ENCODE measurements around the gene EOMES.
"Not testable (repeated sequence)": the region's sequence is repeated elsewhere in the genome, so short reads cannot be mapped to it uniquely, and the experiment has no call there.

Gene EOMES

GRCh38 chr3:27721717-27722564, at the start of gene EOMES:
TSS of gene EOMES (minus strand) at chr3:27722323. CDS start at chr3:27722294, 29 bp downstream.
- no peak within 1 kb of the TSS for H3K27ac ChIP-seq (ENCODE audit: low read depth, low read length)
- no peaks in the 10 kb centered on the region for H3F3A ChIP-seq (ENCODE audit: control insufficient read depth, insufficient read depth)
- no peaks in the 10 kb centered on the region for H4K20me1 ChIP-seq (ENCODE audit: control insufficient read depth, insufficient read depth, low read depth, low read length)
- H3K79me2 ChIP-seq (ENCODE audit: control insufficient read depth, low read length), result no peaks in the 10 kb centered on the region
- peak within 1 kb of the TSS; percentile 66 for H3K4me2 ChIP-seq (ENCODE audit: low read length)
- no peaks in the 10 kb centered on the region for H3K36me3 ChIP-seq (ENCODE audit: control insufficient read depth, low read length)
- H3K4me3 ChIP-seq (ENCODE audit: low read length), result peak within 1 kb of the TSS; percentile 76
- peaks cover 29% of the 10 kb centered on the region for H3K27me3 ChIP-seq (ENCODE audit: control insufficient read depth, low read length)
- H3K4me1 ChIP-seq (ENCODE audit: control insufficient read depth, low read length), result 0 out of 2 replicates have a peak, but pooled peaks cover 2% of the 10 kb centered on the region
- TF ChIP-seq EZH2phosphoT487 (IDR thresholded peaks at IDR 0.05; ENCODE audit: borderline replicate concordance, low read length) (no peak; the same call in 1 of the 2 replicates), CTCF (IDR thresholded peaks at IDR 0.05; ENCODE audit: low read depth, low read length, poor library complexity, severe bottlenecking) (peak; percentile 39)
- no peaks in the 10 kb centered on the region for H3K9me2 ChIP-seq (replicated peaks; ENCODE audit: control insufficient read depth, low read length)
- H3K9me3 ChIP-seq (ENCODE audit: control insufficient read depth, insufficient read depth, low read length), result no peaks in the 10 kb centered on the region

- not testable (repeated sequence) for H3K9me2 ChIP-seq (replicated peaks; ENCODE audit: control insufficient read depth, low read length); H3F3A ChIP-seq (ENCODE audit: control insufficient read depth, insufficient read depth); H3K4me1 ChIP-seq (ENCODE audit: control insufficient read depth, low read length); H3K9me3 ChIP-seq (ENCODE audit: control insufficient read depth, insufficient read depth, low read length); H3K4me2 ChIP-seq (ENCODE audit: low read length); H4K20me1 ChIP-seq (ENCODE audit: control insufficient read depth, insufficient read depth, low read depth, low read length); H3K79me2 ChIP-seq (ENCODE audit: control insufficient read depth, low read length); H3K27me3 ChIP-seq (ENCODE audit: control insufficient read depth, low read length); H3K27ac ChIP-seq (ENCODE audit: low read depth, low read length); H3K4me3 ChIP-seq (ENCODE audit: low read length); H3K36me3 ChIP-seq (ENCODE audit: control insufficient read depth, low read length)
These were observed 48.3 kb upstream of the EOMES start for GRCh38 chr3:27770384-27770783.

- H3K9me3 ChIP-seq (ENCODE audit: control insufficient read depth, insufficient read depth, low read length), result no peaks in the 10 kb centered on the region
- no peak overlapping the region for H3K4me3 ChIP-seq (ENCODE audit: low read length)
- no peaks in the 10 kb centered on the region for H3K9me2 ChIP-seq (replicated peaks; ENCODE audit: control insufficient read depth, low read length)
- H3F3A ChIP-seq (ENCODE audit: control insufficient read depth, insufficient read depth), result no peaks in the 10 kb centered on the region
- no peaks in the 10 kb centered on the region for H3K4me1 ChIP-seq (ENCODE audit: control insufficient read depth, low read length)
- no peaks in the 10 kb centered on the region for H3K79me2 ChIP-seq (ENCODE audit: control insufficient read depth, low read length)
- H4K20me1 ChIP-seq (ENCODE audit: control insufficient read depth, insufficient read depth, low read depth, low read length), result no peaks in the 10 kb centered on the region
- no peaks in the 10 kb centered on the region for H3K27me3 ChIP-seq (ENCODE audit: control insufficient read depth, low read length)
- TF ChIP-seq EZH2phosphoT487 (IDR thresholded peaks at IDR 0.05; ENCODE audit: borderline replicate concordance, low read length), result no peak
- no peak for TF ChIP-seq CTCF (IDR thresholded peaks at IDR 0.05; ENCODE audit: low read depth, low read length, poor library complexity, severe bottlenecking)
- no peak overlapping the region for H3K4me2 ChIP-seq (ENCODE audit: low read length)
- H3K27ac ChIP-seq (ENCODE audit: low read depth, low read length), result no peak overlapping the region
- no peaks in the 10 kb centered on the region for H3K36me3 ChIP-seq (ENCODE audit: control insufficient read depth, low read length)
These were observed 44.9 kb upstream of the EOMES start for GRCh38 chr3:27767000-27767399.

GRCh38 chr3:27758083-27758482, 36.0 kb upstream of the EOMES start:
- Histone ChIP-seq H3K9me3 (ENCODE audit: control insufficient read depth, insufficient read depth, low read length) (no peaks in the 10 kb centered on the region), H3K79me2 (ENCODE audit: control insufficient read depth, low read length) (no peaks in the 10 kb centered on the region), H3K4me2 (ENCODE audit: low read length) (no peak overlapping the region), H3K27ac (ENCODE audit: low read depth, low read length) (no peak overlapping the region), H4K20me1 (ENCODE audit: control insufficient read depth, insufficient read depth, low read depth, low read length) (no peaks in the 10 kb centered on the region), H3K36me3 (ENCODE audit: control insufficient read depth, low read length) (no peaks in the 10 kb centered on the region), H3K9me2 (replicated peaks; ENCODE audit: control insufficient read depth, low read length) (no peaks in the 10 kb centered on the region), H3F3A (ENCODE audit: control insufficient read depth, insufficient read depth) (no peaks in the 10 kb centered on the region), H3K27me3 (ENCODE audit: control insufficient read depth, low read length) (no peaks in the 10 kb centered on the region), H3K4me3 (ENCODE audit: low read length) (no peak overlapping the region), H3K4me1 (ENCODE audit: control insufficient read depth, low read length) (no peaks in the 10 kb centered on the region)
- TF ChIP-seq EZH2phosphoT487 (IDR thresholded peaks at IDR 0.05; ENCODE audit: borderline replicate concordance, low read length), result no peak

Data from DOHH2 (cell line).